SK-N-SH treated with all-trans-retinoic acid at 6 μM for 48 hours (cell line): ENCODE results near the gene SMIM32.

Experiments used
- BACH2 ChIP-seq: fragments of 250-450 bp; sonication (Bioruptor Pico); IDR thresholded peaks from 2 replicates; pipeline ENCODE4 v1.9.0; 2021; ENCODE audit warnings: mild to moderate bottlenecking, borderline replicate concordance
- CSRNP3 ChIP-seq: fragments of 250-450 bp; sonication (Bioruptor Pico); IDR thresholded peaks from 2 replicates; pipeline ENCODE4 v1.5.1; 2021; ENCODE audit warnings: mild to moderate bottlenecking, moderate library complexity

The SMIM32 gene

DNA sequence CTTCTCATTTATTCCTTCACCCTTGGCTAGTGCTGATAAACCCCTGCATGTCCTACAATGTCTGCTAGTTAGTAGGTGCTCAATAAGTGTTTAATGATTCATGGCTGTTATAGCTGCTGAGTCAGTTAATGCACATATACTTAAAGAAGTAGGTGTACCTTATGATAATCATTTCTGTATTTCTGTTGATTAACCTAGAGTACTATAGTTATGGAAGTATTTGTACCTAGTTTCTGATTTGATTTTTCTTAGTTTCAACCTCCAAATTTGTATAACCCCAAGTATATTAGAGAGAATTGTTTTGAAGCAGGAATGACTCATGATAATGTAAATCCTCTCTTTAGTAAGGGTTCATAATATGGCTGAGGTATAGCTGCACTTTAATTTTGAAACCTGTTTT, 51.4 kb downstream of the SMIM32 start (continued):
- TF ChIP-seq CSRNP3, result no peak
- no peak for TF ChIP-seq BACH2
